ENCODE results near the gene CLPX.
"Not testable (repeated sequence)": the region's sequence is repeated elsewhere in the genome, so short reads cannot be mapped to it uniquely, and the experiment has no call there.

CLPX gene

DNA sequence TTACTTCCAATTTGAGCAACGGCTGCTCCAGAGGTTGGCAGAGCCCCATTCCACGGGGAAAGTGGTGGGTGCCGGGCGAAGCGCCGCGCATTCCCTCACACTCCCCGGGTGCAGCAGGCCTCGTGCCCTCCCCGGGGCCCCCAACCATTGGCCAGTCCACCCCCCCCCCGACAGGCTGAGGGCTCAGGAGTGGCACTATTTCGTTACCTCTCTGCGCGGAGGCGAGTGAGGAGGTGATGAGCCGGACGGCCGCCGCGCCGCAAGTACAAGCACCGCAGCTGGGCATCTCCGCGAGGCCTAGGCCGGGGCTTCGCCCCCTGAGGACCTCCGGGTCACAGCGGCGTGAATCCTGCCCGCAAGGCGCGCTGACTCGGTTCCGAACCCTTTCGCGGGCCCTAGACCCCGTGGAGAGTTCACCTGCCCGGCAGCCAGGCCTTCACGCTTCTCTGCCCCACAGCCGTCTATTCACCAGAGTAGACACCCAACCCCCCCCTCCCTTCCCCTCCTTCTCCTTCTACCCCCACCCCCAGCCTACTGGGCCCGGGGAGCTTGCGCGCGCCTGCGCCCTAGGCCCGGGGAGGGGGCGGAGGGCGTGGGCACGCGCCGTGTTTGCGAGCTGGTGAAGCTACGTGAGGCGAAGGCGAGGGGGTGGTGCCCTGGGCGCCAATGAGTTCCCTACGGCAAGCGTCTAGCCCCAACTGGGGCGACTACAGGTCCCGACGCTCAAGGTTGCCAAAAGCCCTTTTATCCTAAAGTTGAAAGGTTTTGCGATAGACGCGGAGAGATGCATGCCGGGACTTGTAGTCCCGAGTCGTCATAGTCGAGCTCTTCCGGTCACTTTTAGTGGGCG is at the start of gene CLPX:
TSS of gene CLPX (minus strand) at position 475 of the 850 bp plus-strand sequence. CDS start at position 286, 189 bp downstream.
- DNase-seq, result peak; percentile 42 to 69

DNA sequence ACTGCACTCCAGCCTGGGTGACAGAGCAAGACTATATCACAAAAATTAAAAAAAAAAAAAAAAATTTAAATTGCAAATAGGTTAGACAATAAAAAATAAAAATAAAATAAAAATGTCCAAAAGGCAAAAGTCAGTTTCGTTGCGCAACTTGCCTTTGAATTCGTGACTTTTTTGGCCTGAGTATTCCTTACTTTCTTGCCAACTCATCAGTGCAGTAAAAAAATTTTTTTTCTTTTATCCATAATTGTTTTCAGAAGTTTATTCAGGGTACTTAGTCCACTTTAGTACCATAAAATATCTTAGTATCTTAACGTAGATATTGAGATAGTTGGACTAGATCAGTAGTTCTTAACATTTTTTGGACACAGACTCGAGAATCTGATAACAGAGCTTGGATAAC is 48.6 kb upstream of the CLPX start:
- DNase-seq, result no peak

DNA sequence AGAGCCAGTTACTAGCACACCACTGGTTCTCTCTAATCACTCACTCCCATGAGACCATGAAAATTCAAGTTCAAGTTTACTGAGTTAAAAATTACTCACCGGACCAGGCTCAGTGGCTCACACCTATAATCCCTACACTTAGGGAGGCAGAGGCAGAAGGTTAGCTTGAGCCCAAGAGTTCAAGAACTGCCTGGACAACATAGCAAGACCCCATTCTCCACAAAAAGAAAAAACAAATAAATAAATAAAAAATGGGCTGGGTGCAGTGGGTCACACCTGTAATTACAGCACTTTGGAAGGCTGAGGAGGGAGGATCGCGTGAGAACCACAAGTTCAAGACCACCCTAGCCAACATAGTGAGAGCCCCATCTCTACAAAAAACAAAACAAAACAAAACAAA is 47.4 kb upstream of the CLPX start:
- DNase-seq, result no peak

DNA sequence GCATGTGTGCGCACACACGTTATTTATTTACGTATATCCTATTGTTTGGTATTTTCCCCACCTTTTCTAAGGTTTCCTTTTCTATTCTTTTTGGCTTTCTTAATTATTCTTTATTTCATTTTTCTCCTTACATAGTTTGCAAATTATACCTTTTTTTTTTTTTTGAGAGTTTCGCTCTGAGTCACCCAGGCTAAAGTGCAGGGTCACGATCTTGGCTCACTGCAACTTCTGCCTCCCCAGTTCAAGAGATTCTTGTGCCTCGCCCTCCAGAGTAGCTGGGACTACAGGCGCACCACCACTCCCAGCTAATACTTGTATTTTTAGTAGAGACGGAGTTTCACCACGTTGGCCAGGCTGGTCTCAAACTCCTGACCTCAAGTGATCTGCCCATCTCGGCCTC is 46.2 kb upstream of the CLPX start:
- no peak for DNase-seq

DNA sequence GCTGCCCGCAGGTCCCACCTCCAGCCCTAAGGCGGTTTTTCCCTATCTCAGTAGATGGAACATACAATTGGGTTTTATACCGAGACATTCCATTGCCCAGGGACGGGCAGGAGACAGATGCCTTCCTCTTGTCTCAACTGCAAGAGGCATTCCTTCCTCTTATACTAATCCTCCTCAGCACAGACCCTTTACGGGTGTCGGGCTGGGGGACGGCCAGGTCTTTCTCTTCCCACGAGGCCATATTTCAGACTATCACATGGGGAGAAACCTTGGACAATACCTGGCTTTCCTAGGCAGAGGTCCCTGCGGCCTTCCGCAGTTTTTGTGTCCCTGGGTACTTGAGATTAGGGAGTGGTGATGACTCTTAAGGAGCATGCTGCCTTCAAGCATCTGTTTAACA is 41.8 kb upstream of the CLPX start:
- DNase-seq, result not testable (repeated sequence)

DNA sequence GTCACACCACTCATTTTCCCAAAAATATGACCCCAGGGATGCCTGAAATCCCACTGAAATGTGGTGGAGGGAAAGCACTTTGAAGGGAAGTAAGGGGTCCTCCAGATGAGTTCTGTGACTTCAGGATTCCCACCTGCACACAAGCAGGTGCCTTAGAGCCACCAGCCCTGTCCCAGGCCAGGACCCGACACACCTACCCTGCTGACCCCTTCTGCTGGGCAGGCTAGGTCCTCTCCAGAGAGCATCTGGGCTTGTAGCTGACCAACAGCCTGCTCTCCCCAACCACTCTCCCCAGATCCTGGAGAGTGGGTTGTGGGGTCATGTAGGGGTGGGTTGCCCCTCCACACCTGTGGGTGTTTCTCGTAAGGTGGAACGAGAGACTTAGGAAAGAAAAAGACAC is 41.1 kb upstream of the CLPX start:
- no peak for DNase-seq

DNA sequence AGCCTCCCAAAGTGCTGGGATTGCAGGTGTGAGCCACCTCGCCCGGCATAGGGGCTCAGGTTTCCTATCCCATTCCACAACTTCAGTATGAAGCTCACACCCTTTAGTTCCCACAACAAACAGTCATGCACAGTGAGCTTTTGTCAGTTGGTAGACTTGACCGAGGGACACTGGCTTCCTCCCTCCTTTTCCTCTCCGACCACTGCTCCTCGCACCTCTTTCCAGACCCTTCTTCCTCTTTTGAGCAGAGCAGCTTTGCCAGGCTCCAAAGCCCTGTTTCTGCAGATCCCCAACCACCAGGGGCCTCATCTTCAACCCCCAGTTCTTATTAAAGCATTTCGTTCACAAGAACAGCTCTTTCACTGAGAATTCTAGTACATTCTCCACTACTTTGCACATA is 38.9 kb upstream of the CLPX start:
- no peak for DNase-seq

DNA sequence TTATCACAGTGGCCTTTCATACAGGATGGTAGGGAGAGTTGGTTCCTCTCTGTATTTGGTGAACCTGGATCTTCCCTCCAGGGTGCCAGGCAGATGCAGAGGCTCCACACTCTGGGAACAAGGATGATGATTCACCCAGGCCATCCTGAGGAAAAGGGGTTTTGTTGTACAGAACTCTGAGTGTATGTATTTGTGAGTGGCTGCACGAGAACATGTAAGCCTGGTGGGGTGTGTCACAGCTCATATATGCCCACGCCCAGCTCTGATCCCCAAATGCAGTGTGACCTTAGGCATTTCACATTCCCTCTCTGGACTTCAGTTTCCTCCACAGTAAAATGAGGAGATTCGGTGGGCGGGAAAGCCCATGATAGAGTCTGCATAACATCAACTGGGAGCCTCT is 37.7 kb upstream of the CLPX start:
- DNase-seq, result no peak

DNA sequence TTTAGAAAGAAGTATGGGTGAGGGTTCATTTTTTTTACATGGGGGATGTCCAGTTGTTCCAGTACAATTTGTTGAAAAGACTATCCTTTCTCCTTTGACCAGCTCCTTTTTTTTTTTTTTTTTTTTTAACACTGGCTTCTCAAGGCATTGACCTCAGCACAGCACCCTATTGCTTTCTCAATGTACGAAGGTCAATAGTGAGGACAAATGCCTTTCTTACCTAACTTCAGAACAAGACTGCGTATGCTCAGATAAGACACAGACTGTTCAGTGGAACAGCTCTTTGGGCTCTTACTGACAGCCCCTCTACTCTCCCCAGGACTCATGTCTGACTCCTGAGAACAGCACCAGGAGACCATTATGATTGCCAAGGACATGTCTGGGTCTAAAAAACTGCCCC is 36.6 kb upstream of the CLPX start:
- no peak for DNase-seq

DNA sequence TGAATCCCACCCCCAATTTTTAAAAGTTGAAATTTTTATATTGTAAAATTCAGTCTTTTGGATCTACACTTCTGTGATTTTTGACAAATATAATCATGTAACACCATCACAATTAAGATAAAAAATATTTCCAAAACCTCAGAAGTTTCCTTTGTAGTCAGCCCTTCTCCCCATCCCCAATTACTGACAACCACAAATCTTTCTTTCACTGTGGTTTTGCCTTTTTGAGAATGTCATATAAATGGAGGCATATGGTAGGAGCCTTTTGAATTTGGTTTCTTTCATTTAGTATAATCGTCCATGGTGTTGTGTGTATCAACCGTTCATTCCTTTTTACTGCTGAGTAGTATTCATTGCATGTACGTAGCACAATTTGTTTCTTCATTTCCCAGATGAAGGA is 34.0 kb upstream of the CLPX start:
- DNase-seq, result no peak

DNA sequence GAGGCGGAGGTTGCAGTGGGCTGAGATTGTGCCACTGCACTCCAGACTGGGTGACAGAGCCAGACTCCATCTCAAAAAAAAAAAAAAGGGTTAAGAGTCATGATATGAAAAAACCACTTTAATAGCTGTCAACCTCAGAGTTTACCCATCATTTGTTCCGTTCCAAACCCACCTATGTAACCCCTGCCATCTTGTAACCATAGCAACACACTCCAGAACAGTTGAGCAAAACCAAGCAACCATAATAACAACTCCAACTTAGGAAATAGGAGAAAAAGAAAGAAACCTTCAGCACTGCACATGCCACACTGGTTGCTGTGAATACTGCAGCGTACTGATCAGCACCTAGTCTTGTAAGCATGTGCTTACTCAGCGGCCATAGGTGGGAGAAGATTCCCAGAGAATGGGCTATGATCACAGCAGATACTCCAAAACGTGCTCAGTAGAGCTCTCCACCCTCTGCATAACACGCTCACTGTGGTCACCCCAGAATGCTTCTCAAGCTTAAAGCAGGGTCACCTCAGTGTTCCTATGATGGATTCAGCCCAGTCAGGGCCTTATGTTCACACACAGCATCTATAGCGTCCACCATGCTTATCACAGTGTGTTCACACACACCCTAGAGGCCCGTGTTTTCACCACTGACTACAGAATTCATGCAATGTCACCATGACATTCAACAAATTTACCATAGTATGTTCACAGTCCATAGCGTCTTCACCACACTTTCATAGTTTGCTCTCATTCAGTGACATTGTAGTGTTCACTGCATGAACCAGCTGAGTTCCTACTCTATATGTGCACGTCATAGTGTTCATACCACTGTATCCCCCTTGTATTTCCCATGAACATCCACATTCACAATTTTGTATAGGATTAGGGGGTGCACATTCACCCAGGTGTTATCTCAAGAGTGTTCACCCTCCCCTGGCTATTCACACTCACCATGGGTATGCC is 32.7 kb upstream of the CLPX start:
- DNase-seq, result no peak

DNA sequence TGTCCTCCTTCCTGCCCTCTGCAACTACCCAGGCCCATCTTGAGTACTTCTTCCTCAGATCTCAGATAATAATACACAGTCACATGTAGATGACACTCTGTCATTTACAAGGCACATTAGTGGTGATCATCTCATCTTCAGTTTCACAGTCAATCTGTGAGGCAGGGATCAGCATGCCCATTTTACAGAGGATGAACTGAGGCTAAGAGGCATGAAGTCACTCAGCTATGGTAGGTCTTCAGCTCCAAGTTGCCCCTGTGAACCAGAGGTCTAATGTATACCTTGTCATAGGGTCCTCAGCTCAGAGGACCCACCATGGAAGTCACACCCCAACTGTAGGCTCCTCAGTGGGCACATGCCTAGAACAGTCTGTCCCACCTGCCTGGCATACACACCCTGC is 30.4 kb upstream of the CLPX start:
- no peak for DNase-seq

DNA sequence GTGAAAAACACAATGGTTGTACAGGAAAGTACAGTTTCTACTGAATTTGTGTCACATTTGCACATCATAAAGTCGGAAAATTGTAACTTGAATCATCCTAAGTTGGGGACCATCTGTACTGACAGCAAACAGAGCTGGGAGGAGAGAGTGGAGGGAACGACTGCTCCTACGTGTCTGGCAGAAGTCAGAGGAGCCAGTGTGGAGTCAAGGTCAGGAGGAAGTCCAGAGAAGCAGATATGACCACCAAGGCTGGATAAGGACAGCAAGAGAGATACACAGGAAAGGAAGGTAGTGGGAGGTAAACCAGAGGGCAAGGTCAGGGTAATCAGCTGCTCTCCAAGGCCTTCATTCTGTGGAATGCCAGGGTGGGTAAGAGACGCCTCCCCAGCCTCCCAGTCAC is 28.9 kb upstream of the CLPX start:
- no peak for DNase-seq

DNA sequence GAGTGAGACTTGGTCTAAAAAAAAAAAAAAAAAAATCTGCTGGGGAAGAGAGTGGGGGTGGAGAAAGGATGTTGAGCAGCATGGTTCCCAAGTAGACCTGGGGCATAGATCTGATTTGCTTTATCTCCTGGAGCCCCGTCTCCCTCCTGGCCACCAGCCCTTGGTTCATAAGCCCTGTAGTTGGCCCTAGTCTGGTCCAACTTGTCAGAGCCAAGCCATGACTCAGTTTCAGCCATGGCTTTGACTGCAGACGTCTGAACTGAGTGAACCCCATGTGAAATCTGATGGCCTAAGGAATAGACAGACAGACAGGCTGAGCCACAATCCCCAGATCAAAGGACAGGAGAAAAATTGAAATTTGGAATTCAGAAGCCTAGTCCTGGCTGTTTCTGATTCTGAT is 28.1 kb upstream of the CLPX start:
- no peak for DNase-seq

DNA sequence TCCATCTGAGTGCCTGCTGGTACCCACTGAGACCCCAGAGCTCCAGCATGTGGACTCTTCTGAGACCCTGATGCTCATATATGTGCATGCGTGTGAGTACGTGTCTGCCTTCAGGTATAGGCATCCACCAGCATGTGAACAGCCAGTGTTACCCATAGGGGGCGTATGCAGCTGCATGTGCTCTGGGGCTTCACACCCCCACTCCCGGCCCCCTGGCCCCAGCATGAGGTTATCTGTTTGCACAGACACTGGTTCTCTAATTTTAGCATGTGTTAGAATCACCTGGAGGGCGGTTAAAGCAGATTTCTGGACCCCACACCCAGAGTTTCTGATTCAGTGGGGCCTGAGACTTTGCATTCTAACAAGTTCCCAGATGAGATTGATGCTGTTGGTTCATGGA is 27.0 kb upstream of the CLPX start:
- no peak for DNase-seq

DNA sequence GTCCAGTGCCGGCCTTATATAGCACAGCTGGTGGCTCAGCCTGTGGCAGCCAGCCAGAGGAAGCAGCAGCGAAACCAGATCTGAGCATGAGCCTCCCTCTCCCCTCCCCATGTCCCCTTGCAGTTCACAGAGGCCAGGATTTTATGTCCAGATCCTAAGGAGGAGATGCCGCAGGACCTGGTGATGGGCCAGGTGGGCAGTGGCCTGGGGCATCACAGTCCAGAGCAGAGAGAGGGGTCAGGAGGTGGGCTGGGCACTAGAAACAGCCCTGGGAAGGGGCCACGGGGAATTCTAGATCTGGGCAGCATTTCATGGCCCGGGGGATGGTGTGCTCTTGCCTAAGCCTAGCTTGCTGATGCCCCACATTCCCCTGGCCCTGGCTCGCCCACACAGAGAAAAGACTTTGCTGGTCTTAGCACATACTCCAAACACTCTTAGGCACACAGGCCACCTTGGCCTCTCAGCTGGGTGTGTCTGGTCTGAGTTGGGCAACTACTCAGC is 26.4 kb upstream of the CLPX start:
- DNase-seq, result no peak

DNA sequence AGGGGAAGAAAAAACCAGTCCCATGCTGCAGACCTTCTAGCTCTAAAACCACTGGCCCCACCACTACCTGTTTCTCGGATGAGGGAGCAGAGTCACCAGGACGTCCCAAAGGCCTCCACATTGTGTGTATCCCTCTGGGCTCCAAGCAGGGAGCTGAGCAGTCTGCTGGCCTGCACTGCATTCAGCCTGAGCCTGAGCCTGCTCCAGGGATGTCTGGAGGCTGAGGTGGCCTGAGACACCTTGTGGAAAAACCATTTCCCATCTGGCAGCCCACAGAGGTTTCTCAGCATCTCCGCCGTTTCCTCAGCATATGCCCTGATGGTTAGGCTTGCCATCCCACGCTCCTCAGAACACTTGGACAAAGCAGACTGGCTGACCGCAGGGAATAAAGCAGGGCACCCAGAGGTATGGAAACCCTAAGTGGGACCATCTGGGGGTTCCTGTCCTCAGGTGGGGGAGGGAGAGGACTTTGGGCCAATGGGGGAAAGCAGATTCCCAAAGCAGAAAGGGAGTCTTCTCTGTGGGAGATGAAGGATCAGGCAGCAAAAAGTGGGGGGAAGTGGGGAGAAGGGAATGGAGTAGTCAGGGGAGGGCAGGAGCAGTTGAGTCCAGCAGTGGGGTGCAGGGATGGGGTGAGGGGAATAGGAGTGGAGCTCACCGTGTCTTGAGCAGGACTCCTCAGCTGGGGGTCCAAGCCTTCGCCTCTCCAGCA is 25.8 kb upstream of the CLPX start, which contains the start of gene CILP:
TSS of gene CILP (minus strand) at position 704 of the 712 bp plus-strand sequence. CDS start 1,718 bp downstream, outside the sequence.
- no peak for DNase-seq

DNA sequence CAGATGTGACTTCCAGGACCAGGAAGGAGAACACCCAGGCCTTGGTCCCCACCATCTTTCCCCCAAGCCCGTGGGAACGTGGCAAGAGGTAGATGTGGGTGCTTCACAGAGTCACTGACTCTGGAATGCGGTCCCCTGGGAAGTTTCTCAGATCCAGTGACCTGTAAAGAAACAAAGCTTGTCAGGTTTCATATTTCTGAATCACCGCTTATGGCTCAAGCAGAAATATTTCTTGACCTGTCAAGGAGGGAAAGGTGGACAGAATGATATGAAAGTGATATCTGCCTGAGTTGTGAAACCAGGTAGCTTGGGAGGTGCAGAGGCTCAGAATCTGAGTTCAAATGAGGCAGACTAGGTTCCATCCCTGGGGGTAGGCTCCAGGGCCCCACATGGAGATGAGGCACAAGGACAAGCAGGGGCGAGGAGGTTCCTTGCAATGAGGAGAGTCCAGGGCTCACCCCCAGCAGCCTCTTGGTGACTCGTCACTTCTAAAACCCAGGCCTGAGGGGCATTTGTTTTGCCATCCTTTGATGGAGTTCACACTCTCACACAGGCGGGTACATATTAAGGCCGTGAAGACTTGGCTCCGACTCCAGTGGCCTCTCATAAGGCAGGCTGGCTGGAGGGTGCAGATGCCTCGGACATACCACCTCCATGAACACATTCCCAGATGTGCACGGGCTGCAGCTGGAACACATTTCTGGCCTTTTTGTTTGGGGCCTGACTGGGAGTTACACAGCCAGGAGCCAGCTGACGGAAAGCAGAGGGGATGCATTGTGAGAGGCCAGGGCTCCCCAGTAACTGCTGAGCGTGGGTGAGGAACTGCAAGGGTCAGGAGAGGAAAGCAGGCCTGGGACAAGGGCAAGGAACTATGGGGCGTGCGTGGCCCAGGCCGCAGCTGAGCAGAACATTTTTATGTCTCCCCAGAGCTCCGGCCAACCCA is 24.8 kb upstream of the CLPX start:
- no peak for DNase-seq

DNA sequence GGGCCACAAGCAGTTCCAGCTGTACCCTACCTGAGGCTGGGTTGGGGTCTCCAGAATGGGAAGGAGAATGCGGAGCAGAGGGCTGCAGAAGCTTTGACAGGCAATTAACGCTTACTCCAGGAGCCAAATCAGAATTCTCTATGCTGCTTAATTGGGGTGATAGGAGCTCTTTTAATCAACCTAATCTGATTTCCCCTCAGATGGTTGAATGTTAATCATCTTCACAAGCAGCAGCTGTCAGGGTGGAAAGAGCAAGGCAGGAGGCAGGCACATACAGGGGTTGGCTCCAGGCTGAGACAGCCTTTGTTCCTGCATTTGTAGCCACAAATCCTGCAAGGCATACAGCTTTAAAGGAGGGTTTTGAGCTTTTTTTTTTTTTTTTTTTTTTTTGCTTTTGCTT is 23.5 kb upstream of the CLPX start:
- no peak for DNase-seq

DNA sequence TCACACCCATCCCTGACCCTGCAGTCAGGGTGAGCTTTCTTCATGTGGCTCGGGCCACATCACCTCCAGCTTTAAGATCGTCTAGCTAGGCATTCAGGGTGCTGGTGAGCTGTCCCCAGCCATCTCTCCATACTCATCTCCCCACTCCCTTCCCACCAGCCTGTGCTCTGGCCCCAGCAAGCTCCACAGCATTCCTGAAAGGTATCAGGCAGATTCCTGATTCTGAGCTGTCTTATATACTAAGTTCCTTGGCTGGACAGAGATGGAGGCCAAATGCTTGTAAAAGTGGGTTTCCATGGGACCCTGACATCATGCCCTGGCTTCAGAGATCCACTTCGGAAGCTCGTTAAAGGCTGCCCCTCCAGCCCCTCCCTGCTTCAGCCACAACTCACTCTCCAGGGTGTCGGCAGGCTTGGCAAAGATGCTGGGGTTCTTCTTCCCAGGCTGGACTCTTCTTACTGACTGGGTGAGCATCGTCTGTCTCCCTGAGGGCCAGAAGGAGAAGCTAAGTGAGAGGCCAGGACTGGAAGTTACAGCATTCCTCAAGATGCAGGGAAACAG is 22.2 kb upstream of the CLPX start:
- no peak for DNase-seq

DNA sequence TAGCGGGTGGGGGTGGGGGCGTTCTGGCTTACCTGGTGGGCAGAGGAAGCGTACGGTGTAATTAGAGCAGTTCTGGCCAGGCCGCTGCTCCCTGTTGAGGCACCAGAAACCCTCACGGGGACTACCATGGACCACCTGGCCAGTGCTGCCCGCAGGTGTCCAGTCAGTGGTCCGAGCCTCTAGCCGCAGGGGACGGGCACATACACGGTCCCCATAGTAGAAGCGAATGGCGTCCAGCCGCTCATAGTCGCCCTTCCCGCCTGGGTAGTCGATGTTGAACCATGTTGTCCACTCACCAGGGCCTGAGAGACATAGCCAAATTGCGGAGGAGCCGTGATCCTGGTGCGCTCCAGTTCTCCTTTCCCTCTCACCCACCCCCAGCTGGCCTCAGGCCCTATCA is 21.6 kb upstream of the CLPX start:
- DNase-seq, result no peak
